HepG2 (cell line): ENCODE measurements around the gene ARAP1. TPM values are rescaled to one million over a fixed set of nuclear protein-coding genes. Genes with fewer than 3 reads are reported as not detected.
A peak's percentile ranks its signal among the peaks of the same experiment; 100 is the strongest.

Experiments used
- ATF1 ChIP-seq: IDR thresholded peaks from 2 replicates; pipeline ENCODE4 v1.6.1; 2016; ENCODE audit warnings: mild to moderate bottlenecking, control low read depth
- ATM ChIP-seq: fragments of 450-650 bp; IDR thresholded peaks from 2 replicates; pipeline ENCODE4 v1.7.1; 2017; ENCODE audit warnings: mild to moderate bottlenecking, borderline replicate concordance
- ETS1 ChIP-seq: sonication (generic); formaldehyde crosslinking; IDR thresholded peaks from 2 replicates; pipeline ENCODE4 v1.4.0; 2020; ENCODE audit warnings: missing genetic modification reagents
- EZH2 ChIP-seq: conservative IDR thresholded peaks from 2 replicates; pipeline ENCODE4 v1.6.1; 2012; ENCODE audit warnings: mild to moderate bottlenecking, low read depth, low read length, moderate library complexity
- HNRNPK ChIP-seq: fragments of 200-400 bp; formaldehyde crosslinking; IDR thresholded peaks from 2 replicates; pipeline ENCODE4 v1.6.1; 2018; ENCODE audit warnings: low read length, low read depth, moderate library complexity, mild to moderate bottlenecking; ENCODE audit not compliant: poor library complexity, severe bottlenecking
- KDM3A ChIP-seq: IDR thresholded peaks from 2 replicates; pipeline ENCODE4 v1.6.1; 2018; ENCODE audit warnings: low read depth, missing compliant biosample characterization
- MED13 ChIP-seq: sonication (generic); formaldehyde crosslinking; IDR thresholded peaks from 2 replicates; pipeline ENCODE4 v1.5.0; 2020; ENCODE audit warnings: missing genetic modification reagents
- NKX3-1 ChIP-seq: sonication (generic); formaldehyde crosslinking; IDR thresholded peaks from 2 replicates; pipeline ENCODE4 v1.5.0; 2020; ENCODE audit warnings: missing genetic modification reagents
- PCBP2 ChIP-seq: fragments of 200-400 bp; formaldehyde crosslinking; optimal IDR thresholded peaks from 2 replicates; pipeline ENCODE3; 2018; ENCODE audit warnings: low read length, low read depth; ENCODE audit not compliant: poor library complexity, severe bottlenecking
- RORA ChIP-seq: sonication (generic); formaldehyde crosslinking; IDR thresholded peaks from 2 replicates; pipeline ENCODE4 v1.5.0; 2020; ENCODE audit warnings: mild to moderate bottlenecking, missing genetic modification reagents, moderate library complexity
- SOX13 ChIP-seq, 3 experiments: fragments of 450-650 bp in 1 of 3; sonication (generic) in 1 of 3; formaldehyde crosslinking in 1 of 3; IDR thresholded peaks in 2 of 3; conservative IDR thresholded peaks in 1 of 3; 2 replicates each; pipeline versions ENCODE4 v1.5.0 to v1.6.1; 2016 to 2020; ENCODE audit warnings: antibody characterized with exemption in 1 of 3, mild to moderate bottlenecking in 1 of 3, missing compliant biosample characterization in 1 of 3, missing genetic modification reagents in 1 of 3, moderate library complexity in 1 of 3
- SP4 ChIP-seq: sonication (generic); formaldehyde crosslinking; IDR thresholded peaks from 2 replicates; pipeline ENCODE4 v1.8.1; 2023; ENCODE audit warnings: mild to moderate bottlenecking, missing genetic modification reagents
- ZBTB1 ChIP-seq: sonication (generic); formaldehyde crosslinking; IDR thresholded peaks from 2 replicates; pipeline ENCODE4 v1.4.0; 2020; ENCODE audit warnings: missing genetic modification reagents, borderline replicate concordance
- ZBTB25 ChIP-seq: IDR thresholded peaks from 2 replicates; pipeline ENCODE4 v1.6.1; 2018; ENCODE audit warnings: missing genetic modification reagents
- ZMYM3 ChIP-seq: sonication (generic); formaldehyde crosslinking; IDR thresholded peaks from 2 replicates; pipeline ENCODE4 v1.5.1; 2020; ENCODE audit warnings: mild to moderate bottlenecking, missing genetic modification reagents
- ZNF124 ChIP-seq: sonication (generic); formaldehyde crosslinking; IDR thresholded peaks from 2 replicates; pipeline ENCODE4 v1.4.0; 2020; ENCODE audit warnings: missing genetic modification reagents
- ZNF34 ChIP-seq: sonication (generic); formaldehyde crosslinking; IDR thresholded peaks from 2 replicates; pipeline ENCODE4 v1.4.0; 2020; ENCODE audit warnings: mild to moderate bottlenecking, missing genetic modification reagents, borderline replicate concordance
- ZNF414 ChIP-seq: sonication (generic); formaldehyde crosslinking; IDR thresholded peaks from 2 replicates; pipeline ENCODE4 v1.5.0; 2020; ENCODE audit warnings: missing genetic modification reagents
- ZNF431 ChIP-seq: sonication (generic); formaldehyde crosslinking; IDR thresholded peaks from 2 replicates; pipeline ENCODE4 v1.9.0; 2022; ENCODE audit warnings: missing genetic modification reagents, low read depth, mild to moderate bottlenecking, borderline replicate concordance
- ZNF766 ChIP-seq: sonication (generic); formaldehyde crosslinking; IDR thresholded peaks from 2 replicates; pipeline ENCODE4 v1.5.0; 2020; ENCODE audit warnings: missing genetic modification reagents, borderline replicate concordance
- polyA plus RNA-seq, 8 experiments: library from polyadenylated mRNA; depleted of rRNA in 3 of 8; stranded (reverse) in 7 of 8; unstranded in 1 of 8; fragments of >200 nt; fragmentation: Illumina TruSeq in 4 of 8; extraction: Trizol in 4 of 8; gene quantifications; 2 replicates each; pipeline versions ENCODE4 v1.2.1 to v1.2.3, GENCODE V29; 2011 to 2016; ENCODE audit warnings: low read depth in 4 of 8, missing spikeins in 1 of 8, mixed read lengths in 1 of 8; ENCODE audit not compliant: insufficient read depth in 1 of 8
- total RNA-seq, 5 experiments: library from RNA; depleted of rRNA; stranded (reverse); fragments of >200 nt; fragmentation: Illumina TruSeq; extraction: Trizol; gene quantifications; 2 replicates each; pipeline ENCODE4 v1.2.3, GENCODE V29; 2016; ENCODE audit warnings: low read depth in 1 of 5
- TF ChIP-seq, protein P1 (sequence below): sonication (generic); formaldehyde crosslinking; IDR thresholded peaks from 2 replicates; pipeline ENCODE4 v1.8.1; 2023; ENCODE audit warnings: mild to moderate bottlenecking, moderate library complexity, missing genetic modification reagents
- TF ChIP-seq, protein P2 (sequence below): sonication (generic); formaldehyde crosslinking; IDR thresholded peaks from 2 replicates; pipeline ENCODE4 v1.5.1; 2020; ENCODE audit warnings: mild to moderate bottlenecking, missing genetic modification reagents, moderate library complexity

ARAP1 gene
- total and polyA plus RNA-seq, 2 of the 13 experiments (the other 11 are each of a cell fraction or from before 2014, with no cell fraction given), result 43.2 to 55.5 TPM

- TF ChIP-seq ZNF431 (CRISPR knock-in tag) (no peak), EZH2 (no peak), KDM3A (CRISPR knock-in tag) (no peak), ZBTB1 (no peak), ZMYM3 (CRISPR knock-in tag) (no peak), SP4 (CRISPR knock-in tag) (no peak), ATF1 (CRISPR knock-in tag) (no peak), ZNF414 (CRISPR knock-in tag) (no peak), ETS1 (CRISPR knock-in tag) (no peak), ATM (no peak), HNRNPK (no peak), ZNF34 (CRISPR knock-in tag) (no peak), ZBTB25 (no peak), SOX13 (IDR thresholded peaks at IDR 0.05) (no peak), SOX13 (CRISPR knock-in tag; conservative IDR thresholded peaks at IDR 0.05 in 1 of 2, IDR thresholded peaks at IDR 0.05 in 1 of 2) (no peak), RORA (no peak), ZNF124 (CRISPR knock-in tag) (no peak), NKX3-1 (CRISPR knock-in tag) (no peak), ZNF766 (no peak), PCBP2 (no peak), MED13 (CRISPR knock-in tag) (0 out of 2 replicates have a peak, but pooled peaks have one; percentile 43)
- TF ChIP-seq, protein P1, sequence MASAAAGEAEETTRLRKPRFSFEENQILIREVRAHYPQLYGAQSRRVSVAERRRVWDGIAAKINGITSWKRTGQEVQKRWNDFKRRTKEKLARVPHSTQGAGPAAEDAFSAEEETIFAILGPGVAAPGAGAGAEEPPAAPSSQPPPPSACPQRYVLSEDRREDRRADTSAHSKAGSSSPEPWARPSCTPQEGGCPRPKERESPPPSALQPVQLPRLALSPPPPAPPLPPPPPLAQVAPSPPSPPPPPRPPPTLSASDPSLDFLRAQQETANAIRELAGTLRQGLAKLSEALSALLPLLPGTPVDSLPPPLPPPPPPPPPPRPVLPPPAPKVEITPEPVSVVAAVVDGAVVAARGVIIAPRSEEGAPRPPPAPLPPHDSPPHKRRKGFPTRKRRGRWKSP (CRISPR knock-in tag), result no peak
- TF ChIP-seq, protein P2, sequence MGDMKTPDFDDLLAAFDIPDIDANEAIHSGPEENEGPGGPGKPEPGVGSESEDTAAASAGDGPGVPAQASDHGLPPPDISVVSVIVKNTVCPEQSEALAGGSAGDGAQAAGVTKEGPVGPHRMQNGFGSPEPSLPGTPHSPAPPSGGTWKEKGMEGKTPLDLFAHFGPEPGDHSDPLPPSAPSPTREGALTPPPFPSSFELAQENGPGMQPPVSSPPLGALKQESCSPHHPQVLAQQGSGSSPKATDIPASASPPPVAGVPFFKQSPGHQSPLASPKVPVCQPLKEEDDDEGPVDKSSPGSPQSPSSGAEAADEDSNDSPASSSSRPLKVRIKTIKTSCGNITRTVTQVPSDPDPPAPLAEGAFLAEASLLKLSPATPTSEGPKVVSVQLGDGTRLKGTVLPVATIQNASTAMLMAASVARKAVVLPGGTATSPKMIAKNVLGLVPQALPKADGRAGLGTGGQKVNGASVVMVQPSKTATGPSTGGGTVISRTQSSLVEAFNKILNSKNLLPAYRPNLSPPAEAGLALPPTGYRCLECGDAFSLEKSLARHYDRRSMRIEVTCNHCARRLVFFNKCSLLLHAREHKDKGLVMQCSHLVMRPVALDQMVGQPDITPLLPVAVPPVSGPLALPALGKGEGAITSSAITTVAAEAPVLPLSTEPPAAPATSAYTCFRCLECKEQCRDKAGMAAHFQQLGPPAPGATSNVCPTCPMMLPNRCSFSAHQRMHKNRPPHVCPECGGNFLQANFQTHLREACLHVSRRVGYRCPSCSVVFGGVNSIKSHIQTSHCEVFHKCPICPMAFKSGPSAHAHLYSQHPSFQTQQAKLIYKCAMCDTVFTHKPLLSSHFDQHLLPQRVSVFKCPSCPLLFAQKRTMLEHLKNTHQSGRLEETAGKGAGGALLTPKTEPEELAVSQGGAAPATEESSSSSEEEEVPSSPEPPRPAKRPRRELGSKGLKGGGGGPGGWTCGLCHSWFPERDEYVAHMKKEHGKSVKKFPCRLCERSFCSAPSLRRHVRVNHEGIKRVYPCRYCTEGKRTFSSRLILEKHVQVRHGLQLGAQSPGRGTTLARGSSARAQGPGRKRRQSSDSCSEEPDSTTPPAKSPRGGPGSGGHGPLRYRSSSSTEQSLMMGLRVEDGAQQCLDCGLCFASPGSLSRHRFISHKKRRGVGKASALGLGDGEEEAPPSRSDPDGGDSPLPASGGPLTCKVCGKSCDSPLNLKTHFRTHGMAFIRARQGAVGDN (CRISPR knock-in tag), result peak; percentile 14
Measured at GRCh38 chr11:72684236-72684912, 67.8 kb downstream of the ARAP1 start (continued).
